OCI-M2 (cell line): ENCODE data around the gene XRCC5.
A peak's percentile ranks its signal among the peaks of the same experiment; 100 is the strongest.

Experiments used
- DNase-seq: peaks from one replicate; lab custom pipeline; 2025; ENCODE audit not compliant: unreplicated experiment; lab: John Stamatoyannopoulos, UW

XRCC5 gene

DNA sequence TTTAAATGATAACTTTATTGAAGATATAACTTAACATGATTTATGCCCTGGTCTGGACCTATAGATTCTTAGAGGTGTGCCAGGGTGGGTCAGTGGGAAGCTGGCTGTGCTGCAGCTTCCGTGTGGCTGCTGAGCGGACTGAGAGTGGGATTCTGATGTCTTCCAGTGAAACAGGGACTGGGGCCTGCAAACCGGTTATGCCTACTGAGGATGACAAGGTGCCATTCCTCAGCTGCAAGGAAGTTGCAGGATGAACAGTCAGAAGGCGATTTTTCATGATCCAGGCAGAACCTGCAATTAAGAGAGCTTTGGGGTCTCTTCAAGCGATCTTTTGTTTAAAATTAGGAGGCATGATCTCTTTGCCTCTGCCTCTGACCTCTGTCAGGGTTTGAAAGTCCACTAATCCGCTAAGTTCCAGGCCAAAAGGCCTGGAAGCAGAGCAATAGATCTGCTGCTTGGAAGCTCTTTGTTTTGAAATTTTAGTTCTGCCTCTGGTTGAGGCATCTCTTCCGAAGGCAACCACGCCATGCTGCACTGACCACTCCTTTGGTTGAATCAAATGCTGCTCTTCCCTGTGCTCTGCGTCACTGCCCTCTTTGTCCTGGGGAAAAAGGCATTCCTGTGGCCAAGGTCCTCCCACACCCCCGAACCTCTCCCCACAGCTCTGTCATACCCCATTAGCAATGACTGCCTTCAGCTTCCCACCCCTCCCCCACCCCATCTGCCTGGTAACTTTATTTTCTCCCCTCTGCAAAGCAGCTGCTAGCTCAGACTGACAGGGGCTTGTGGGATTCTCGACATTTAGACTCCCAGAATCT is 25.5 kb upstream of the XRCC5 start:
- DNase-seq: no peak

DNA sequence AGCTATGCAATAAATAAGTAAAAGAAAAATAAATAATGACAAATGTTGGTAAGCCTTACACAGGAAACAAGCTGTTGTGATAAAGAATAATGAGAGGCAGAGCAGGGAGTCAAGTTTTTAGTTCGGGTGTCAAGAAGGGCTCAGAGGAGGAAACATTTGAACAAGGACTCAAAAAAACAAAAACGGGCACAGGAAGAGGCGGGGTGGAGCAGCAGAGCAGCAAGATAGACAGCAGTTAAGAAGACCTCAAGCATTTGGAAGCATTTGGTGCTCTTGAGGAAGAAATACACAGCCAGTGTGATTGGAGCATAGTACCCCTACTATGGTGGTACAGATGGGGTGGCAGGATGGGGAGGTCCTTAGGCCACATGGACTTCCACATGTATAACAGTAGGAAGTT is 24.6 kb upstream of the XRCC5 start:
- no peak for DNase-seq

- no peak for DNase-seq
These were observed 22.8 kb upstream of the XRCC5 start for GRCh38 chr2:216086207-216086893.

DNA sequence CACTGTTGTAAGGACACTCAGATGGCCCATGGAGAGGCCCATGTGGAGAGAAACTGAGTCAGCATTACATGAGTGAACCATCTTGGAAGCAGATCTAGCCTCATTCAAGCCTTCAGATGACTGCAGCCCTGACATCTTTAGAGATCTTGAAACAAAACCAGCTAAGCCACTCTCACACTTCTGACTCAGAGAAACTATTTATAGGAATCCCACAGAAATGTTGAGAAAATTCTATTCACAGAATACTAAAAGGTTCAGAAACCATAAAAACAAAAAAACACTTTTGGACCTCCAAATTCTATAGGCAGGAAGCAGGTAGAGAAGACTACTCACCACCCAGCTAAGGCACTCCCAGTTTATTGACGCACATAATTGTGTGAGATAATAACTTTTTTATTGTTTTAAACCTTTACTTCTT is 18.8 kb upstream of the XRCC5 start:
- DNase-seq: no peak

DNA sequence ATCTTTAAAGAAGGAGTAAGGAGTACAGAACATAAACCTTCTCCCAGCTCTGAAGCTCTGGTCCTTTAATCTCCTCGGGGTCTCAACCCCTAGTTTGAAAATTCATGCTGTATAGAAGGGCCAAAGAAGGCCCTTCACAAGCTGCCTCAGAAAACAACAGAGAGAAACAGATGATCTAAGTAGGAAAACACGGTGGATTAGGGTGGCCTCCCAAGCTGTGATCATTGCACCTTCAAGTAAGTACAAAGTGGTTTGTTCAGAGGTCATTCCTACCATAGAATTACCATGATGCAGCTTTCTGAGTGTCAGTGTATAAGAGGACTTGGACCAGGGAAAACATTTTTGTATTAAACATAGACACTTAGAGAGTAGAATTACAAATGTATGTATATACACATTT is 16.5 kb upstream of the XRCC5 start:
- no peak for DNase-seq

GRCh38 chr2:216094701-216095100 is 14.4 kb upstream of the XRCC5 start:
- DNase-seq: no peak

DNA sequence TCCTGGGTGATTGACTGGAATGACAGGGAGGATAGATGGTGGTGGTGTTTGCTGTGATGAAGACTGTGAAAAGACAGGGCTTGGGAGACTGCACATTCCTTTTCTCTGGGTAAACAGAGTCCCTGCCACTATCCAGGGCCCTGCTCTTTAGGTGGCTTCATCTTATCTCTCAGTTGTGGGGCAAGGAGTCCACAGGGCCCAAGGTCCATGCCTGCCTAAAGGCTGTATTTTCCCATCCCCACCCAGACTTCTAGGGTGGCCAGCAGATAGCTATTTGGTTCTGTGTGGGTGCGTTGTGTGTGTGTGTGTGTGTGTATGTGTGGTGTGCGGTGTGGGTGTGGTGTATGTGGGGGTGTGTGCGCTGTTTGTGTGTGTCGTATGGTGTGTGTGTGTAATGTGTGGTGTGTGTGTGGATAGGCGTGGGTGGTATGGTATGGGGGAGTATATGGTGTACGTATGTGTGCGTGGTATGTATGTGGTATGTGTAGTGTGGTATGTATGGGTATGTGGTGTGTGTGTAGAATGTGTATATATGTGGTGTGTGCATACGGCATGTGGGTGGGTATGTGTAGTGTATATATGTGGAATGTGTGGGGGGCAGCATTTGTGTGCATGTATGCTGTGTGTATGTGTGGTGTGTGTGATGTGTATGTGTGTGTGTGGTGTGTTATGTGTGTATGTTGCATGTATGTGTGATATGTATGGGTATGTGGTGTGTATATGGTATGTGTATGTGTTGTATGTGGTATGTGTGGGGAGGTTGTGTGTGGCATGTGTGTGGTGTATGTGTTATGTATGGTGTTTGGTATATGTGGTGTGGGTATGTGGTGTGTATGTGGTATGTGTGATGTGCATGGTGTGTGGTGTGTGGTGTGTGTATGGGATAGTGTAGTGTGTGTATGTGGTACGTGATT is 10.5 kb upstream of the XRCC5 start:
- DNase-seq: no peak

- no peak for DNase-seq
These were observed 8.0 kb upstream of the XRCC5 start for GRCh38 chr2:216101109-216101508.

DNA sequence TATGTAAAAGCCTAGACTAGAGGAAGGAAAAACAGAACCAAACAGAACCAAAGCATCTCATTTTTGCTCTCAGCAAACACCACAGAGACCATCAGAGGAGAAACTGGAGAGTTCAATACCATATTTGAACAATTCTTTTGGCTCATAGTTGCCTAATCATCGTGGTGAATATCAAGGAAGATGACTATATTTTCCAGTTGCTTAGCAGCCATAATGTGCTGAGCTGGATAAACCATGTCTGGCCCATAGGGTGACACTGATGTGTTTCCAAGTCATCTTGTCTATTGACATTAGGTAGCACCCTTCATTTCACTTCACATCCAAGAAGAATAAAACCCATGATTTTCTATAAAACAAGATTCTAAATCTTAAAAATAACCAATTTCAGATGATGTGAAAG is 5.9 kb upstream of the XRCC5 start:
- no peak for DNase-seq

GRCh38 chr2:216104691-216105090 is 4.5 kb upstream of the XRCC5 start:
- DNase-seq: no peak

GRCh38 chr2:216107320-216107719 is 1.8 kb upstream of the XRCC5 start:
- DNase-seq: no peak

DNA sequence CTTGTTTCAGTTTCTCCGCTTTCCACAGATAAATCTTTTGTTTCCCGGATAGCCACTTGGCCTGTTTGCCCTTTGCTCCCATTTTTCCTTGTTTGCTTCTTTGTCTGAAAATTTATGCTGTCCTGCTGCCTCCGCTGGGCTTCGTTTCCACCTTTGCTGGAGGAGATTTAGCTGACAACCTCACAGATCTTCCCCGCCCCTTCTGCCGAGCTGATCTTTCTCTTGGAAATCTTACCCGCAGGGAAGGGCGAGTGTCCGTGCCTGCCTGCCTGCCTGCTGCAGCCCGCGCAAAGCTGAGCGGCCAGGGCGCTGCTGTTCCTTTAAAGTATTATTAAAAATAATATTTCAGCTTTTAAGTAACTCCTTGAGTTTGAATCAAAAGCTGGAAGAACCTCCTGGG is 1.4 kb upstream of the XRCC5 start:
- no peak for DNase-seq

DNA sequence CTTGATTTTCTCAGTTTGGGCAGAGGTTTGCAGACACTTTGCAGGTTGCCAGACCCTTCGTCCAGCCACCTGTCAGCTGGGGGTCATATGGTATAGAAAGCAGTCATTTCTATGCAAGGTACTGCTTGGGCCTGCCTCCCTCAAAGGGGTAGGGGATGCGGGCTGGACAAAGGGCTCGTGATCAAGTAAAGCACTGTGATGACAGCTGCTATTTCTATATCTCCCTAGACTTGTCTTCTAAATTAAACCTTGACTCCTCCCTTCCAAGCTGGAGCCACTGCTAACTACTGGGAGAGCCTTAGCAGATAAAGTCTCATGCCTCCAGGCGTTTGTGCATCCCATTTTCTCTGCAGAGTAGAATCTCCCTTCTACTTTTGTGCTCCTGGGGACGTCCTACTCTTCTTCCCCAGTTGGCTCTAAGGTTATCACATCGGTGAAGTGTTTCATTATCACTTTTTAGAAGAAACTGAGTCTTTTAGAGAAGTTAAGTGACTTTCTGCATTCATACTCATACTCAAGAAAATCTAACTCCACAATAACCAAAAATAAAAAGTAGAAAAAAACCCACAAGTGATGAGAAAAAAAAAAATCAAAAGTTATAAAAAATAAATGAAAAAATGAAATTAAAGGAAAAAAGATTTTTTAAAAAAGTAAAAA is 710 bp upstream of the XRCC5 start:
- no peak for DNase-seq

GRCh38 chr2:216109962-216110614 is 940 bp downstream of the XRCC5 start:
- no peak for DNase-seq

- no peak for DNase-seq
These were observed 1.5 kb downstream of the XRCC5 start for GRCh38 chr2:216110620-216111019.

- DNase-seq: no peak
These were observed 2.0 kb downstream of the XRCC5 start for GRCh38 chr2:216111122-216111521.

GRCh38 chr2:216112926-216113325 is 3.8 kb downstream of the XRCC5 start:
- DNase-seq: no peak

DNA sequence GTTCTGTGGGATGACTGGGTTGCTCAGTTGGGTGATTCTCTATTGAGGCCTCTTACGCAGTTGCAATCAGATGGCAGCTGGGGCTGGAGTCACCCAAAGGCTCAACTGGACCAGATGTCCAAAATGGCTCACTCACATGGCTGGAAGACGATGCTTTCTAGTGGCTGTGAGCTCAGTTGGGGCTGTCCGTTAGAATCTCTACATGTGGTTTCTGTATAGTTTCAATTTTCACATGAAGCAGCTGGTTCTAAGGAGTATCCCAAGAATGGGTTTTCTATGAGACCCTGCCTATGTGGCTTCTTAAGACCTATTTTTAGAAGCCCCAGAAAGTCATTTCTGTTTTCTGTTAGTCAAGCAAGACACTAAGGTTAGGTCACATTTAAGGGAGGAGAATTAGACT is 4.4 kb downstream of the XRCC5 start:
- DNase-seq: no peak

GRCh38 chr2:216114382-216114713 is 5.2 kb downstream of the XRCC5 start:
- DNase-seq: no peak

GRCh38 chr2:216114714-216115531 is 5.8 kb downstream of the XRCC5 start:
- peak; percentile 98 for DNase-seq
